HepG2 (cell line): ENCODE results near the gene P3R3URF. TPM values are rescaled to one million over a fixed set of nuclear protein-coding genes. Genes with fewer than 3 reads are reported as not detected.

Experiments used
- ASH2L ChIP-seq: fragments of 300-600, 200-600 bp; sonication (generic); IDR thresholded peaks from 2 replicates; pipeline ENCODE4 v1.7.0; 2017; ENCODE audit warnings: low read depth, mild to moderate bottlenecking, moderate library complexity, mixed read lengths, low read length; ENCODE audit not compliant: insufficient read length
- ATF7-NPFF ChIP-seq: sonication (generic); formaldehyde crosslinking; IDR thresholded peaks from 2 replicates; pipeline ENCODE4 v1.8.1; 2023; ENCODE audit warnings: mild to moderate bottlenecking, low read depth, missing genetic modification reagents, moderate library complexity
- CBX1 ChIP-seq: IDR thresholded peaks from one replicate; pipeline ENCODE4 v1.6.1; 2016; ENCODE audit warnings: antibody characterized with exemption, low read depth
- EP300 ChIP-seq, 3 experiments: sonication (generic) in 1 of 3; formaldehyde crosslinking in 1 of 3; IDR thresholded peaks; 2 replicates each; pipeline versions ENCODE4 v1.5.1 to v1.6.1; 2011 to 2020; ENCODE audit warnings: low read depth in 2 of 3, low read length in 2 of 3, borderline replicate concordance in 1 of 3, improper control_type of control experiment in 1 of 3, mild to moderate bottlenecking in 1 of 3, missing genetic modification reagents in 1 of 3, moderate library complexity in 1 of 3
- MTF1 ChIP-seq: sonication (generic); formaldehyde crosslinking; IDR thresholded peaks from 2 replicates; pipeline ENCODE4 v1.5.0; 2020; ENCODE audit warnings: missing genetic modification reagents
- NFIB ChIP-seq: sonication (generic); formaldehyde crosslinking; IDR thresholded peaks from 2 replicates; pipeline ENCODE4 v1.9.0; 2021; ENCODE audit warnings: missing genetic modification reagents, mild to moderate bottlenecking, borderline replicate concordance
- PITX1 ChIP-seq: sonication (generic); formaldehyde crosslinking; IDR thresholded peaks from 2 replicates; pipeline ENCODE4 v1.5.1; 2020; ENCODE audit warnings: mild to moderate bottlenecking, missing genetic modification reagents
- RBFOX2 ChIP-seq: fragments of 200-400 bp; formaldehyde crosslinking; IDR thresholded peaks from 2 replicates; pipeline ENCODE4 v1.6.1; 2017; ENCODE audit warnings: low read depth, mild to moderate bottlenecking, low read length
- SALL1 ChIP-seq: sonication (generic); formaldehyde crosslinking; IDR thresholded peaks from 2 replicates; pipeline ENCODE4 v1.8.0; 2022; ENCODE audit warnings: mild to moderate bottlenecking, missing genetic modification reagents
- SP4 ChIP-seq: sonication (generic); formaldehyde crosslinking; IDR thresholded peaks from 2 replicates; pipeline ENCODE4 v1.8.1; 2023; ENCODE audit warnings: mild to moderate bottlenecking, missing genetic modification reagents
- ZFP36L1 ChIP-seq: sonication (generic); formaldehyde crosslinking; IDR thresholded peaks from 2 replicates; pipeline ENCODE4 v1.8.0; 2022; ENCODE audit warnings: mild to moderate bottlenecking, missing genetic modification reagents, moderate library complexity
- ZNF660 ChIP-seq: sonication (generic); formaldehyde crosslinking; IDR thresholded peaks from 2 replicates; pipeline ENCODE4 v1.5.1; 2020; ENCODE audit warnings: mild to moderate bottlenecking, low read depth, missing genetic modification reagents, borderline replicate concordance
- ZNF713 ChIP-seq: sonication (generic); formaldehyde crosslinking; IDR thresholded peaks from 2 replicates; pipeline ENCODE4 v1.4.0; 2020; ENCODE audit warnings: mild to moderate bottlenecking, missing genetic modification reagents
- polyA plus RNA-seq, 8 experiments: library from polyadenylated mRNA; depleted of rRNA in 3 of 8; stranded (reverse) in 7 of 8; unstranded in 1 of 8; fragments of >200 nt; fragmentation: Illumina TruSeq in 4 of 8; extraction: Trizol in 4 of 8; gene quantifications; 2 replicates each; pipeline versions ENCODE4 v1.2.1 to v1.2.3, GENCODE V29; 2011 to 2016; ENCODE audit warnings: low read depth in 4 of 8, missing spikeins in 1 of 8, mixed read lengths in 1 of 8; ENCODE audit not compliant: insufficient read depth in 1 of 8
- total RNA-seq, 5 experiments: library from RNA; depleted of rRNA; stranded (reverse); fragments of >200 nt; fragmentation: Illumina TruSeq; extraction: Trizol; gene quantifications; 2 replicates each; pipeline ENCODE4 v1.2.3, GENCODE V29; 2016; ENCODE audit warnings: low read depth in 1 of 5
- TF ChIP-seq, protein P1 (sequence below): sonication (generic); formaldehyde crosslinking; conservative IDR thresholded peaks from 2 replicates; pipeline ENCODE4 v1.4.0; 2020; ENCODE audit warnings: missing genetic modification reagents
- TF ChIP-seq, protein P2 (sequence below): sonication (generic); formaldehyde crosslinking; IDR thresholded peaks from 2 replicates; pipeline ENCODE4 v1.4.0; 2020; ENCODE audit warnings: missing genetic modification reagents
- TF ChIP-seq, protein P3 (sequence below): IDR thresholded peaks from 2 replicates; pipeline ENCODE4 v1.6.1; 2016; ENCODE audit warnings: missing biosample characterization, missing genetic modification reagents, low read depth
- TF ChIP-seq, protein P4 (sequence below): sonication (generic); formaldehyde crosslinking; IDR thresholded peaks from 2 replicates; pipeline ENCODE4 v1.5.0; 2020; ENCODE audit warnings: mild to moderate bottlenecking, missing genetic modification reagents
- TF ChIP-seq, protein P5 (sequence below): sonication (generic); formaldehyde crosslinking; IDR thresholded peaks from 2 replicates; pipeline ENCODE4 v1.4.0; 2020; ENCODE audit warnings: low read depth, mild to moderate bottlenecking, missing genetic modification reagents
- TF ChIP-seq, protein P6 (sequence below), 2 experiments: sonication (generic) in 1 of 2; formaldehyde crosslinking in 1 of 2; IDR thresholded peaks; 2 replicates each; pipeline versions ENCODE4 v1.4.0 to v1.6.1; 2018 to 2020; ENCODE audit warnings: missing genetic modification reagents in 2 of 2, borderline replicate concordance in 1 of 2, low read depth in 1 of 2, mild to moderate bottlenecking in 1 of 2, missing biosample characterization in 1 of 2

The P3R3URF gene
- total and polyA plus RNA-seq, 2 of the 13 experiments (the other 11 are each of a cell fraction or from before 2014, with no cell fraction given): not detected

DNA sequence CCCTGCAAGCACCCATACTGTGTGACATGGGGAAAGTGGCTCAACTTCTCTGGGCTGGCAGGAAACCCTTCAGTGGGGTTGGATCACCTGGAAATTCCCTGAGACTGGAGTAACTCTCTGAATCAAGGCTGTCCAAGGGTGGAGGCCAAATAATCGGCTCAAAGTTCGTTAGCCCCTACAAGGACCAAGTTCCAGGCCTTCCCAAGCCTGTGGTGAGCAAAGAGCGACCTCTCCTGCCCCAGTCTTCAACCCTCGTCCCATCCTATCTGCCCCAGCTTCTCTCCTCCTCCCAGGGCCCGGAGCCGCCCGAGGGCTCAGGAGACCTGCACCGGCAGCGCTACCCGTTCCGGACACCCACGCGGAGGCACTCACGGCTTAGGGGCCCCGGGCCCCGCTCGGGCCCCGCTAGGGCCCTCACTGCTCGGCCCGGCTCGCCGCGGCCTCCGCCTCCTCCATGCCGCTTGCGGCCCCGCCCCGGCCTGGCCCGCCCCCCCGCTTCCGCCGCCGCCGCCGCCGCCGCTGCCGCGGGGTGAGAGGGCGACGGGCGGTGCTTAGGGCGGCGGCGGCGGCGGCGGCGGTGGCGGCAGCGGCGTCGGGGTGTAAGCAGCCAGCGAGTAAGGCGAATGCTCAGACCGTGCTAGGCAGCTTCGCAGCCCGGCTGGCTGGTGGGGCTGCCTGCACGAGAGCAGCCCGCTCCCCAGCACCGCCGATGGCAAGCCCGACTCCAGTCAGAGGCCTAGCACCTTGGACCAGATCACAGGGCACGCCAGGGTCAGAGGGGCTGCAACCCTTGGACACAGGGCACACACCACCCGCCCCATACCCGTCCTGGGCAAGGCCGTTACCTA, 21.9 kb upstream of the P3R3URF start, which contains the start of gene POMGNT1 (continued):
- TF ChIP-seq, protein P1, sequence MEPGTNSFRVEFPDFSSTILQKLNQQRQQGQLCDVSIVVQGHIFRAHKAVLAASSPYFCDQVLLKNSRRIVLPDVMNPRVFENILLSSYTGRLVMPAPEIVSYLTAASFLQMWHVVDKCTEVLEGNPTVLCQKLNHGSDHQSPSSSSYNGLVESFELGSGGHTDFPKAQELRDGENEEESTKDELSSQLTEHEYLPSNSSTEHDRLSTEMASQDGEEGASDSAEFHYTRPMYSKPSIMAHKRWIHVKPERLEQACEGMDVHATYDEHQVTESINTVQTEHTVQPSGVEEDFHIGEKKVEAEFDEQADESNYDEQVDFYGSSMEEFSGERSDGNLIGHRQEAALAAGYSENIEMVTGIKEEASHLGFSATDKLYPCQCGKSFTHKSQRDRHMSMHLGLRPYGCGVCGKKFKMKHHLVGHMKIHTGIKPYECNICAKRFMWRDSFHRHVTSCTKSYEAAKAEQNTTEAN: no peak
- peak; percentile 85 for TF ChIP-seq RBFOX2
- TF ChIP-seq, protein P2, sequence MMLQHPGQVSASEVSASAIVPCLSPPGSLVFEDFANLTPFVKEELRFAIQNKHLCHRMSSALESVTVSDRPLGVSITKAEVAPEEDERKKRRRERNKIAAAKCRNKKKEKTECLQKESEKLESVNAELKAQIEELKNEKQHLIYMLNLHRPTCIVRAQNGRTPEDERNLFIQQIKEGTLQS (CRISPR knock-in tag): no peak
- no peak for TF ChIP-seq ZNF660
- TF ChIP-seq, protein P3, sequence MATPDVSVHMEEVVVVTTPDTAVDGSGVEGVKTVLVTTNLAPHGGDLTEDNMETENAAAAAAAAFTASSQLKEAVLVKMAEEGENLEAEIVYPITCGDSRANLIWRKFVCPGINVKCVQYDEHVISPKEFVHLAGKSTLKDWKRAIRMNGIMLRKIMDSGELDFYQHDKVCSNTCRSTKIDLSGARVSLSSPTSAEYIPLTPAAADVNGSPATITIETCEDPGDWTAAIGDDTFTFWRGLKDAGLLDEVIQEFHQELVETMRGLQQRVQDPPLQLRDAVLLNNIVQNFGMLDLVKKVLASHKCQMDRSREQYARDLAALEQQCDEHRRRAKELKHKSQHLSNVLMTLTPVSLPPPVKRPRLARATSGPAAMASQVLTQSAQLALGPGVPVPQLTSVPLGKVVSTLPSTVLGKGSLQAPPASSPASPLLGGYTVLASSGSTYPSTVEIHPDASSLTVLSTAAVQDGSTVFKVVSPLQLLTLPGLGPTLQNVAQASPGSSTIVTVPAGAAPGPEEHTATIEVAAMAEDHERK (CRISPR knock-in tag): no peak
- TF ChIP-seq ATF7-NPFF (CRISPR knock-in tag): no peak; the same call in 1 of the 2 replicates
- TF ChIP-seq CBX1: no peak
- TF ChIP-seq, protein P4, sequence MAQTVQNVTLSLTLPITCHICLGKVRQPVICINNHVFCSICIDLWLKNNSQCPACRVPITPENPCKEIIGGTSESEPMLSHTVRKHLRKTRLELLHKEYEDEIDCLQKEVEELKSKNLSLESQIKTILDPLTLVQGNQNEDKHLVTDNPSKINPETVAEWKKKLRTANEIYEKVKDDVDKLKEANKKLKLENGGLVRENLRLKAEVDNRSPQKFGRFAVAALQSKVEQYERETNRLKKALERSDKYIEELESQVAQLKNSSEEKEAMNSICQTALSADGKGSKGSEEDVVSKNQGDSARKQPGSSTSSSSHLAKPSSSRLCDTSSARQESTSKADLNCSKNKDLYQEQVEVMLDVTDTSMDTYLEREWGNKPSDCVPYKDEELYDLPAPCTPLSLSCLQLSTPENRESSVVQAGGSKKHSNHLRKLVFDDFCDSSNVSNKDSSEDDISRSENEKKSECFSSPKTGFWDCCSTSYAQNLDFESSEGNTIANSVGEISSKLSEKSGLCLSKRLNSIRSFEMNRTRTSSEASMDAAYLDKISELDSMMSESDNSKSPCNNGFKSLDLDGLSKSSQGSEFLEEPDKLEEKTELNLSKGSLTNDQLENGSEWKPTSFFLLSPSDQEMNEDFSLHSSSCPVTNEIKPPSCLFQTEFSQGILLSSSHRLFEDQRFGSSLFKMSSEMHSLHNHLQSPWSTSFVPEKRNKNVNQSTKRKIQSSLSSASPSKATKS (CRISPR knock-in tag): no peak
- TF ChIP-seq SP4: 0 out of 2 replicates have a peak, but pooled peaks have one; percentile 18
- no peak for TF ChIP-seq PITX1 (CRISPR knock-in tag)
- TF ChIP-seq EP300 (IDR thresholded peaks at IDR 0.05; ENCODE audit: low read depth in 2 of 2, low read length in 2 of 2): no peak
- TF ChIP-seq EP300 (CRISPR knock-in tag; IDR thresholded peaks at IDR 0.05; ENCODE audit: borderline replicate concordance): no peak
- TF ChIP-seq, protein P5, sequence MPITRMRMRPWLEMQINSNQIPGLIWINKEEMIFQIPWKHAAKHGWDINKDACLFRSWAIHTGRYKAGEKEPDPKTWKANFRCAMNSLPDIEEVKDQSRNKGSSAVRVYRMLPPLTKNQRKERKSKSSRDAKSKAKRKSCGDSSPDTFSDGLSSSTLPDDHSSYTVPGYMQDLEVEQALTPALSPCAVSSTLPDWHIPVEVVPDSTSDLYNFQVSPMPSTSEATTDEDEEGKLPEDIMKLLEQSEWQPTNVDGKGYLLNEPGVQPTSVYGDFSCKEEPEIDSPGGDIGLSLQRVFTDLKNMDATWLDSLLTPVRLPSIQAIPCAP (CRISPR knock-in tag): no peak
- no peak for TF ChIP-seq ZNF713 (CRISPR knock-in tag)
- TF ChIP-seq ASH2L: peak; percentile 59
- no peak for TF ChIP-seq NFIB (CRISPR knock-in tag)
- TF ChIP-seq MTF1: no peak
- TF ChIP-seq ZFP36L1: no peak
- TF ChIP-seq, protein P6, sequence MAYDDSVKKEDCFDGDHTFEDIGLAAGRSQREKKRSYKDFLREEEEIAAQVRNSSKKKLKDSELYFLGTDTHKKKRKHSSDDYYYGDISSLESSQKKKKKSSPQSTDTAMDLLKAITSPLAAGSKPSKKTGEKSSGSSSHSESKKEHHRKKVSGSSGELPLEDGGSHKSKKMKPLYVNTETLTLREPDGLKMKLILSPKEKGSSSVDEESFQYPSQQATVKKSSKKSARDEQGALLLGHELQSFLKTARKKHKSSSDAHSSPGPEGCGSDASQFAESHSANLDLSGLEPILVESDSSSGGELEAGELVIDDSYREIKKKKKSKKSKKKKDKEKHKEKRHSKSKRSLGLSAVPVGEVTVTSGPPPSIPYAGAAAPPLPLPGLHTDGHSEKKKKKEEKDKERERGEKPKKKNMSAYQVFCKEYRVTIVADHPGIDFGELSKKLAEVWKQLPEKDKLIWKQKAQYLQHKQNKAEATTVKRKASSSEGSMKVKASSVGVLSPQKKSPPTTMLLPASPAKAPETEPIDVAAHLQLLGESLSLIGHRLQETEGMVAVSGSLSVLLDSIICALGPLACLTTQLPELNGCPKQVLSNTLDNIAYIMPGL (CRISPR knock-in tag; IDR thresholded peaks at IDR 0.05; ENCODE audit: borderline replicate concordance in 1 of 2, low read depth in 1 of 2): peak in 1 of 2 experiments; percentile 55; a peak in 1 of 4 replicates
- peak; percentile 52 for TF ChIP-seq SALL1 (CRISPR knock-in tag)
